Peyer's patch (tissue), 4 donors: ENCODE results near the gene RECK.

Source experiments
- CTCF ChIP-seq, 6 experiments: fragments of 450-650 bp in 4 of 6; fragments of 200-600 bp in 2 of 6; sonication (generic) in 1 of 6; IDR thresholded peaks; one replicate each; pipeline ENCODE4 v1.5.1; 2017 to 2019; ENCODE audit warnings: antibody characterized with exemption in 6 of 6, mild to moderate bottlenecking in 3 of 6, moderate library complexity in 1 of 6
- POLR2A ChIP-seq, 2 donors: fragments of 450-650 bp; IDR thresholded peaks; one replicate each; pipeline ENCODE4 v1.5.1; 2017; ENCODE audit warnings: antibody characterized with exemption in 2 of 2, mild to moderate bottlenecking in 2 of 2, moderate library complexity in 2 of 2

- TF ChIP-seq CTCF (IDR thresholded peaks at IDR 0.05): no peak
- TF ChIP-seq POLR2A (IDR thresholded peaks at IDR 0.05): no peak
These were observed 55.3 kb downstream of the RECK start for GRCh38 chr9:36092014-36092413.
